GM19025 (cell line): ENCODE data around the gene DUSP7.

Experiments used
- ATAC-seq: cut with Tn5 transposase; IDR thresholded peaks from one replicate; pipeline ENCODE4 v1.9.1; 2021; ENCODE audit warnings: mild to moderate bottlenecking, low read depth, moderate library complexity; ENCODE audit not compliant: unreplicated experiment

DUSP7 gene

GRCh38 chr3:52014613-52015012 lies 41.8 kb downstream of the DUSP7 start:
- ATAC-seq, result no peak

GRCh38 chr3:52013802-52014598 lies 42.4 kb downstream of the DUSP7 start:
- no peak for ATAC-seq

DNA sequence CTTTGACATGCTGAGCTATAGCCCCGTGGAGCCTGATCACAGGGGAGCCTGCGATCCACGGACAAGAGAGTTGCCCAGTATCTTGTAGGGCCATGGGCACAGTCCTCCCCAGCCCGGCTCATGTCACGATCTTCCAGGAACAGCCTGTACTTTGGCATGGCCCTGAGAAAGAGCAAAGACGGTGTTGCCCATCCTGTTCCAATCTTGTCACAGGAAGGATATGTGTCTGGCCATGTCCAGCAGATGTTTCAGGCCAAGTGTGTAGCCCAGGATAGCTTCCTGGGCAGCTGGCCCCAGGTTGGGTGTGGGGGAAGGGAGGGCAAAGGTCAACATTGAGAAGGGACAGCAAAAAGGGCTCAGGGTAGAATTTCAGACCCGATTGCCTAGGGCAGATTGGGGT lies 43.7 kb downstream of the DUSP7 start:
- no peak for ATAC-seq

DNA sequence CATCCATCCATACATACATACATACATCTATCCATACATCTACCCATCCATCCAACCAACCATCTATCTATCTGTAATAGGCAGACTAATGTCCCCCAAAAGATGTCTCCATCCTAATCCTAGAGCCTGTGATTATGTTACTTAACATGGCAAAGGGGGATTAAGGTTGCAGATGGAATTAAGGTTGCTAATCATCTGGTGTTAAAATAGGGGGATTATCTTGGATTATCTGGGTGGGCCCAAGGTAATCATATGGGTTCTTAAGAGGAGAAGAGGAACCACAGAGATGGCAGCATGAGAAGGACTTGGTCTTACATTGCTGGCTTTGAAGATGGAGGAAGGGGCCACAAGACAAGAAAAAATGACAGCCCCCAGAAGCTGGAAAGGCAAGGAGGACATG lies 45.9 kb downstream of the DUSP7 start:
- no peak for ATAC-seq

DNA sequence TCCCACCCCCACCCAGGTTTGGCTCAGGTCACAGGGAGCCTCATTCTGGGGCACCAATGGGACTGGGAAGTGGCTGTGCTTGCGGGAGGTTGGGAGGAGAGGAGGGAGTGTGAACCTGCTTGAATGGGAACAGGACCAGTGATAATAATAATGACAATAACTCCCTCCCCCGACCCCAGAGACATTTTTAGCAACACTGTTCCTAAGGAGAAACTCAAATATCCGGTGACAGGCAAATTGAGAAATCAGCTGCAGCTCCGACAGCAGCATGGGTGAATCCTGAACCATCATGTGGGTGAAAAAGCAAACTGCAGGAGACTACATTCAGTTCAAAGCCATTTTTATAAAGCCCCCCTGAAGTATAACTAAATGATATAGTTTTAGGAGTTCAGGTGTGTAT lies 49.1 kb downstream of the DUSP7 start:
- ATAC-seq, result no peak

- no peak for ATAC-seq
Observed at GRCh38 chr3:52006820-52007133, 49.6 kb downstream of the DUSP7 start.

GRCh38 chr3:52006017-52006819 lies 50.2 kb downstream of the DUSP7 start:
- no peak for ATAC-seq

- no peak for ATAC-seq
Observed at GRCh38 chr3:52005571-52005986, 50.8 kb downstream of the DUSP7 start.

DNA sequence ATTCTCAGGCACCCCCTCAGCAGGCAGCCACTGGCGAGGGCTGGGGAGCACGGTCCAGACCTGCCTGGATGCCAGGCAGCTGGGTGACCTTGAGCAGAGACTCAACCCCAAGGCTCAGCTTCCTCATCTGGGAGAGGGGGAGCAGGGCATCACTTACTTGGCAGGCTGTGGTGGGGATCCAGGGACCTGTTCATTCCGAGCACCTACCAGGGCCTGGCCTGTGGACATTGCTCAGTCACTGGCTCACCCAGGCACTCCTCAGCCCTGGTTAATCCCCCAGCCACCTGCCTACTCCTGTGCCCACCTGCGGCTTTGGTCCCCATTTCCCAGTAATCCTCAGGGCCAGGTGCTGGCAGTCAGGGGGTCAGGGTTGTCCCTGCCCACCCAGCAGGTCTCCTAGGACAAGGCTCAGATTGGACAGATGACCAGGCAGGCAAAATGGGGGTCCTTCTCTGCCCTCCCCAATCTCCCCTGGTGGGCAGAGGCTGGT lies 51.4 kb downstream of the DUSP7 start:
- ATAC-seq, result no peak

- no peak for ATAC-seq
Observed at GRCh38 chr3:52004163-52004787, 52.1 kb downstream of the DUSP7 start.

- ATAC-seq, result no peak
Observed at GRCh38 chr3:52002748-52003147, 53.6 kb downstream of the DUSP7 start.

GRCh38 chr3:52001443-52001974 lies 54.9 kb downstream of the DUSP7 start:
- peak; percentile 76 for ATAC-seq

- no peak for ATAC-seq
Observed at GRCh38 chr3:51999846-52000245, 56.5 kb downstream of the DUSP7 start.
